HEK293 (cell line): ENCODE data around the gene MERTK.

Source experiments
- CTCF ChIA-PET: fragments of 350-600 bp; formaldehyde crosslinking; extraction: SDS; loops from one replicate; lab custom pipeline; 2021; ENCODE audit warnings: antibody characterized with exemption; lab: Yijun Ruan, JAX
- POLR2A ChIA-PET: fragments of 300-600 bp; formaldehyde crosslinking; extraction: SDS; loops from one replicate; lab custom pipeline; 2020; ENCODE audit warnings: antibody characterized with exemption, inconsistent platforms; lab: Yijun Ruan, JAX
- H3K27ac ChIP-seq: fragments of 200-500 bp; sonication (Bioruptor generic); 2 replicates; pipeline ENCODE4 v1.5.1; 2014; ENCODE audit warnings: low read depth, low read length, control low read depth, inconsistent platforms; ENCODE audit errors: extremely low read depth
- H3K36me3 ChIP-seq, 2 experiments: fragments of 200-500 bp in 1 of 2; sonication (Bioruptor generic) in 1 of 2; 1 replicate in 1 of 2; 2 replicates in 1 of 2; pipeline ENCODE4 v1.5.1; 2014 to 2017; ENCODE audit warnings: inconsistent platforms in 2 of 2, low read length in 2 of 2; ENCODE audit not compliant: control insufficient read depth in 2 of 2, insufficient read depth in 1 of 2
- H3K4me1 ChIP-seq: fragments of 200-500 bp; sonication (Bioruptor generic); 2 replicates; pipeline ENCODE4 v1.5.1; 2014; ENCODE audit warnings: mild to moderate bottlenecking, low read length, inconsistent platforms; ENCODE audit not compliant: control insufficient read depth, insufficient read depth
- H3K4me3 ChIP-seq: 2 replicates; pipeline ENCODE4 v1.5.1; 2011; ENCODE audit warnings: low read depth, mild to moderate bottlenecking, control low read depth, low read length, moderate library complexity
- H3K9me3 ChIP-seq: fragments of 200-500 bp; sonication (Bioruptor generic); 2 replicates; pipeline ENCODE4 v1.5.1; 2014; ENCODE audit warnings: low read depth, low read length, inconsistent platforms; ENCODE audit not compliant: control insufficient read depth, insufficient read depth
- YY1 ChIP-seq: fragments of 450-650 bp; formaldehyde crosslinking; IDR thresholded peaks from 2 replicates; pipeline ENCODE4 v1.5.1; 2018; ENCODE audit warnings: missing biosample characterization, missing genetic modification characterization
- ZBTB48 ChIP-seq: fragments of 450-650 bp; formaldehyde crosslinking; IDR thresholded peaks from 2 replicates; pipeline ENCODE4 v1.5.1; 2016; ENCODE audit warnings: missing biosample characterization, missing genetic modification characterization
- ZBTB7A ChIP-seq: fragments of 450-650 bp; formaldehyde crosslinking; IDR thresholded peaks from 2 replicates; pipeline ENCODE4 v1.5.1; 2016; ENCODE audit warnings: low read depth, missing biosample characterization, missing genetic modification characterization
- ZFP37 ChIP-seq: fragments of 450-650 bp; formaldehyde crosslinking; IDR thresholded peaks from 2 replicates; pipeline ENCODE4 v1.5.1; 2016; ENCODE audit warnings: missing biosample characterization, missing genetic modification characterization
- ZNF155 ChIP-seq: fragments of 450-650 bp; formaldehyde crosslinking; IDR thresholded peaks from 2 replicates; pipeline ENCODE4 v1.5.1; 2016; ENCODE audit warnings: missing biosample characterization, missing genetic modification characterization
- ZNF335 ChIP-seq: fragments of 450-650 bp; formaldehyde crosslinking; conservative IDR thresholded peaks from 2 replicates; pipeline ENCODE4 v1.5.1; 2016; ENCODE audit warnings: missing biosample characterization, missing genetic modification characterization
- ZNF501 ChIP-seq: fragments of 450-650 bp; formaldehyde crosslinking; IDR thresholded peaks from 2 replicates; pipeline ENCODE4 v1.5.1; 2016; ENCODE audit warnings: missing biosample characterization, missing genetic modification characterization
- ZNF658 ChIP-seq: fragments of 450-650 bp; formaldehyde crosslinking; IDR thresholded peaks from 2 replicates; pipeline ENCODE4; 2016; ENCODE audit warnings: missing biosample characterization, missing genetic modification characterization
- ZNF791 ChIP-seq: fragments of 450-650 bp; formaldehyde crosslinking; IDR thresholded peaks from 2 replicates; pipeline ENCODE4 v1.5.1; 2016; ENCODE audit warnings: missing biosample characterization, missing genetic modification characterization
- ZNF830 ChIP-seq: fragments of 450-650 bp; IDR thresholded peaks from 2 replicates; pipeline ENCODE4 v1.5.0; 2018; ENCODE audit warnings: missing biosample characterization, missing genetic modification characterization, low read depth, mild to moderate bottlenecking, moderate library complexity
- TF ChIP-seq, protein P1 (sequence below): fragments of 450-650 bp; formaldehyde crosslinking; IDR thresholded peaks from 2 replicates; pipeline ENCODE4 v1.5.1; 2016; ENCODE audit warnings: missing biosample characterization, missing genetic modification characterization, borderline replicate concordance
- TF ChIP-seq, protein P2 (sequence below): fragments of 450-650 bp; formaldehyde crosslinking; IDR thresholded peaks from 2 replicates; pipeline ENCODE4 v1.5.1; 2016; ENCODE audit warnings: missing biosample characterization, missing genetic modification characterization
- TF ChIP-seq, protein P3 (sequence below): fragments of 450-650 bp; formaldehyde crosslinking; IDR thresholded peaks from 2 replicates; pipeline ENCODE4 v1.5.1; 2017; ENCODE audit warnings: missing biosample characterization, mild to moderate bottlenecking, missing genetic modification characterization, moderate library complexity
- TF ChIP-seq, protein P4 (sequence below): fragments of 450-650 bp; formaldehyde crosslinking; IDR thresholded peaks from 2 replicates; pipeline ENCODE4 v1.5.1; 2016; ENCODE audit warnings: missing biosample characterization, missing genetic modification characterization
- TF ChIP-seq, protein P5 (sequence below): fragments of 450-650 bp; IDR thresholded peaks from 2 replicates; pipeline ENCODE4 v1.5.1; 2018; ENCODE audit warnings: missing biosample characterization, missing genetic modification characterization
- TF ChIP-seq, protein P6 (sequence below): fragments of 450-650 bp; formaldehyde crosslinking; IDR thresholded peaks from 2 replicates; pipeline ENCODE4 v1.5.1; 2016; ENCODE audit warnings: missing biosample characterization, missing genetic modification characterization

The MERTK gene

DNA sequence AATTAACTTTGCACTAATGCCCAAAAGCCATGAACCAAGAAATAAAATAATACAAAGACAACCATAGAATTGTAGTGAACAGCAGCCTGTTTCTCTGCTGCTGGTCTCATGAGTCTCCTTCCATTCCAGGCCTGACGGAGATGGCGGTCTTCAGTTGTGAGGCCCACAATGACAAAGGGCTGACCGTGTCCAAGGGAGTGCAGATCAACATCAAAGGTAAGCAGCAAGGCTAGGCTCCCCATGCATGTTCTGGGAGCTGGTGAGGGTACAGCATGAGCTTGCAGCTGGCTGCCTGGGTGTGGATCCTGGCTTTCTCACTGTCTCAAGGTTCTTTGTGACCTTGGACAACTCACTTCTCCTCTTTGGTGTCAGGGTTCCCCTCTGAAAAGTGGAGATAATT lies 66.7 kb downstream of the MERTK start (continued):
- TF ChIP-seq, protein P1, sequence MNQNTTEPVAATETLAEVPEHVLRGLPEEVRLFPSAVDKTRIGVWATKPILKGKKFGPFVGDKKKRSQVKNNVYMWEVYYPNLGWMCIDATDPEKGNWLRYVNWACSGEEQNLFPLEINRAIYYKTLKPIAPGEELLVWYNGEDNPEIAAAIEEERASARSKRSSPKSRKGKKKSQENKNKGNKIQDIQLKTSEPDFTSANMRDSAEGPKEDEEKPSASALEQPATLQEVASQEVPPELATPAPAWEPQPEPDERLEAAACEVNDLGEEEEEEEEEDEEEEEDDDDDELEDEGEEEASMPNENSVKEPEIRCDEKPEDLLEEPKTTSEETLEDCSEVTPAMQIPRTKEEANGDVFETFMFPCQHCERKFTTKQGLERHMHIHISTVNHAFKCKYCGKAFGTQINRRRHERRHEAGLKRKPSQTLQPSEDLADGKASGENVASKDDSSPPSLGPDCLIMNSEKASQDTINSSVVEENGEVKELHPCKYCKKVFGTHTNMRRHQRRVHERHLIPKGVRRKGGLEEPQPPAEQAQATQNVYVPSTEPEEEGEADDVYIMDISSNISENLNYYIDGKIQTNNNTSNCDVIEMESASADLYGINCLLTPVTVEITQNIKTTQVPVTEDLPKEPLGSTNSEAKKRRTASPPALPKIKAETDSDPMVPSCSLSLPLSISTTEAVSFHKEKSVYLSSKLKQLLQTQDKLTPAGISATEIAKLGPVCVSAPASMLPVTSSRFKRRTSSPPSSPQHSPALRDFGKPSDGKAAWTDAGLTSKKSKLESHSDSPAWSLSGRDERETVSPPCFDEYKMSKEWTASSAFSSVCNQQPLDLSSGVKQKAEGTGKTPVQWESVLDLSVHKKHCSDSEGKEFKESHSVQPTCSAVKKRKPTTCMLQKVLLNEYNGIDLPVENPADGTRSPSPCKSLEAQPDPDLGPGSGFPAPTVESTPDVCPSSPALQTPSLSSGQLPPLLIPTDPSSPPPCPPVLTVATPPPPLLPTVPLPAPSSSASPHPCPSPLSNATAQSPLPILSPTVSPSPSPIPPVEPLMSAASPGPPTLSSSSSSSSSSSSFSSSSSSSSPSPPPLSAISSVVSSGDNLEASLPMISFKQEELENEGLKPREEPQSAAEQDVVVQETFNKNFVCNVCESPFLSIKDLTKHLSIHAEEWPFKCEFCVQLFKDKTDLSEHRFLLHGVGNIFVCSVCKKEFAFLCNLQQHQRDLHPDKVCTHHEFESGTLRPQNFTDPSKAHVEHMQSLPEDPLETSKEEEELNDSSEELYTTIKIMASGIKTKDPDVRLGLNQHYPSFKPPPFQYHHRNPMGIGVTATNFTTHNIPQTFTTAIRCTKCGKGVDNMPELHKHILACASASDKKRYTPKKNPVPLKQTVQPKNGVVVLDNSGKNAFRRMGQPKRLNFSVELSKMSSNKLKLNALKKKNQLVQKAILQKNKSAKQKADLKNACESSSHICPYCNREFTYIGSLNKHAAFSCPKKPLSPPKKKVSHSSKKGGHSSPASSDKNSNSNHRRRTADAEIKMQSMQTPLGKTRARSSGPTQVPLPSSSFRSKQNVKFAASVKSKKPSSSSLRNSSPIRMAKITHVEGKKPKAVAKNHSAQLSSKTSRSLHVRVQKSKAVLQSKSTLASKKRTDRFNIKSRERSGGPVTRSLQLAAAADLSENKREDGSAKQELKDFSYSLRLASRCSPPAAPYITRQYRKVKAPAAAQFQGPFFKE (tag by site-specific recombination), result no peak
- TF ChIP-seq ZNF791 (tag by site-specific recombination) (no peak), ZNF155 (tag by site-specific recombination) (no peak), ZBTB7A (tag by site-specific recombination) (no peak)
- TF ChIP-seq, protein P2, sequence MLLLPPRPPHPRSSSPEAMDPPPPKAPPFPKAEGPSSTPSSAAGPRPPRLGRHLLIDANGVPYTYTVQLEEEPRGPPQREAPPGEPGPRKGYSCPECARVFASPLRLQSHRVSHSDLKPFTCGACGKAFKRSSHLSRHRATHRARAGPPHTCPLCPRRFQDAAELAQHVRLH (tag by site-specific recombination), result no peak
- TF ChIP-seq, protein P3, sequence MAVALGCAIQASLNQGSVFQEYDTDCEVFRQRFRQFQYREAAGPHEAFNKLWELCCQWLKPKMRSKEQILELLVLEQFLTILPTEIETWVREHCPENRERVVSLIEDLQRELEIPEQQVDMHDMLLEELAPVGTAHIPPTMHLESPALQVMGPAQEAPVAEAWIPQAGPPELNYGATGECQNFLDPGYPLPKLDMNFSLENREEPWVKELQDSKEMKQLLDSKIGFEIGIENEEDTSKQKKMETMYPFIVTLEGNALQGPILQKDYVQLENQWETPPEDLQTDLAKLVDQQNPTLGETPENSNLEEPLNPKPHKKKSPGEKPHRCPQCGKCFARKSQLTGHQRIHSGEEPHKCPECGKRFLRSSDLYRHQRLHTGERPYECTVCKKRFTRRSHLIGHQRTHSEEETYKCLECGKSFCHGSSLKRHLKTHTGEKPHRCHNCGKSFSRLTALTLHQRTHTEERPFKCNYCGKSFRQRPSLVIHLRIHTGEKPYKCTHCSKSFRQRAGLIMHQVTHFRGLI (tag by site-specific recombination), result no peak
- TF ChIP-seq, protein P4, sequence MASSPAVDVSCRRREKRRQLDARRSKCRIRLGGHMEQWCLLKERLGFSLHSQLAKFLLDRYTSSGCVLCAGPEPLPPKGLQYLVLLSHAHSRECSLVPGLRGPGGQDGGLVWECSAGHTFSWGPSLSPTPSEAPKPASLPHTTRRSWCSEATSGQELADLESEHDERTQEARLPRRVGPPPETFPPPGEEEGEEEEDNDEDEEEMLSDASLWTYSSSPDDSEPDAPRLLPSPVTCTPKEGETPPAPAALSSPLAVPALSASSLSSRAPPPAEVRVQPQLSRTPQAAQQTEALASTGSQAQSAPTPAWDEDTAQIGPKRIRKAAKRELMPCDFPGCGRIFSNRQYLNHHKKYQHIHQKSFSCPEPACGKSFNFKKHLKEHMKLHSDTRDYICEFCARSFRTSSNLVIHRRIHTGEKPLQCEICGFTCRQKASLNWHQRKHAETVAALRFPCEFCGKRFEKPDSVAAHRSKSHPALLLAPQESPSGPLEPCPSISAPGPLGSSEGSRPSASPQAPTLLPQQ (tag by site-specific recombination), result no peak
- TF ChIP-seq, protein P5, sequence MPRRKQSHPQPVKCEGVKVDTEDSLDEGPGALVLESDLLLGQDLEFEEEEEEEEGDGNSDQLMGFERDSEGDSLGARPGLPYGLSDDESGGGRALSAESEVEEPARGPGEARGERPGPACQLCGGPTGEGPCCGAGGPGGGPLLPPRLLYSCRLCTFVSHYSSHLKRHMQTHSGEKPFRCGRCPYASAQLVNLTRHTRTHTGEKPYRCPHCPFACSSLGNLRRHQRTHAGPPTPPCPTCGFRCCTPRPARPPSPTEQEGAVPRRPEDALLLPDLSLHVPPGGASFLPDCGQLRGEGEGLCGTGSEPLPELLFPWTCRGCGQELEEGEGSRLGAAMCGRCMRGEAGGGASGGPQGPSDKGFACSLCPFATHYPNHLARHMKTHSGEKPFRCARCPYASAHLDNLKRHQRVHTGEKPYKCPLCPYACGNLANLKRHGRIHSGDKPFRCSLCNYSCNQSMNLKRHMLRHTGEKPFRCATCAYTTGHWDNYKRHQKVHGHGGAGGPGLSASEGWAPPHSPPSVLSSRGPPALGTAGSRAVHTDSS, result no peak

DNA sequence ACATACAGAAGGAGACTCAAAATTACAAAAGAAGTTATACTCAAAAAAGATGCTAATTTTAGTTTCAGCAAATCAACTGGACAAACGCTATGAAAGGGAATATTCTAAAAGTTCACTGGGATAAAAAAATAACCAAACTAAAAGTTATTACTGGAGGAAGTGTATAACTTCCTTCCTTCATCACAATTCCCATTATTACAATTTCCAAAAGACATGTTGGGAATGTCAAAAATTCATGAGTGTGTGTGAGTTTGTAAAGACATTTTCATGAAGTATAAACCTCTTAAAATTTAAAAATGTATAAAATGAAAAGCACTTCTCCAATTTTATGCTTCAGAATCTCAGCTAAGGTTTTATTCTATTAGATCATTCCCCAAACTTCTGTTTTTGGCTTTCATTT lies 67.8 kb downstream of the MERTK start:
- Histone ChIP-seq H3K27ac (no peak overlapping the region), H3K9me3 (no peaks in the 10 kb centered on the region), H3K4me1 (no peaks in the 10 kb centered on the region), H3K4me3 (no peak overlapping the region), H3K36me3 (peaks cover 0 to 26% of the 10 kb centered on the region in 2 experiments; a peak in 2 of 3 replicates)
- POLR2A ChIA-PET, result no interaction called here
- CTCF ChIA-PET, result no interaction called here
- no peak for TF ChIP-seq YY1 (tag by site-specific recombination)
- no peak for TF ChIP-seq ZNF830
- TF ChIP-seq ZNF501 (tag by site-specific recombination), result no peak
- TF ChIP-seq ZBTB48, result no peak

DNA sequence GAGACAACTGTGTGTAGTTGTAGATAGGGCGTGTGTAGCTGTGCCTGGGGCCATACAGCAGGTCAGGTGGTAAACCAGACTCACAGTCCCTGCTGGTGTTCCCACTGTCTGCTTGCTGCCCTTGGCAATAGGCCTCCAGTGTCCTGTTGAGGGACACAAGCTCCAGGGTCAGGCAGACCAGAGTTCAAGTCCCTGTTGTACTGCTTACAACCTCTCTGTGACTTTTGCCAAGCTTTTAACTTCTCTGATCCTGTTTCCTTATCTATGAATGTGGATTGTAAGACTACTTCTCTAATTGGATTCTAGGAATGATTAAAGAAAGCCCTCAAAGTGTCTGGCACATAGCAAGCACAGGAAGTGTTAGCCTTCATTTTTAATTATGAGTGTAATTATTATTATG lies 68.6 kb downstream of the MERTK start:
- no peak overlapping the region for H3K27ac ChIP-seq
- H3K4me3 ChIP-seq, result no peak overlapping the region
- no peak for TF ChIP-seq ZNF658 (tag by site-specific recombination)
- TF ChIP-seq ZFP37 (tag by site-specific recombination), result no peak
- TF ChIP-seq, protein P6, sequence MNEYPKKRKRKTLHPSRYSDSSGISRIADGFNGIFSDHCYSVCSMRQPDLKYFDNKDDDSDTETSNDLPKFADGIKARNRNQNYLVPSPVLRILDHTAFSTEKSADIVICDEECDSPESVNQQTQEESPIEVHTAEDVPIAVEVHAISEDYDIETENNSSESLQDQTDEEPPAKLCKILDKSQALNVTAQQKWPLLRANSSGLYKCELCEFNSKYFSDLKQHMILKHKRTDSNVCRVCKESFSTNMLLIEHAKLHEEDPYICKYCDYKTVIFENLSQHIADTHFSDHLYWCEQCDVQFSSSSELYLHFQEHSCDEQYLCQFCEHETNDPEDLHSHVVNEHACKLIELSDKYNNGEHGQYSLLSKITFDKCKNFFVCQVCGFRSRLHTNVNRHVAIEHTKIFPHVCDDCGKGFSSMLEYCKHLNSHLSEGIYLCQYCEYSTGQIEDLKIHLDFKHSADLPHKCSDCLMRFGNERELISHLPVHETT, result no peak
- TF ChIP-seq ZNF335 (tag by site-specific recombination), result no peak
- ChIA-PET CTCF (no interaction called here), POLR2A (no interaction called here)
- no peaks in the 10 kb centered on the region for H3K9me3 ChIP-seq
- H3K36me3 ChIP-seq, result peaks cover 0 to 26% of the 10 kb centered on the region in 2 experiments; a peak in 2 of 3 replicates
- no peaks in the 10 kb centered on the region for H3K4me1 ChIP-seq
